HG03039 (cell line): ENCODE data around the gene ANKS3.
A peak's percentile ranks its signal among the peaks of the same experiment; 100 is the strongest.

Experiments
- ATAC-seq: cut with Tn5 transposase; IDR thresholded peaks from one replicate; pipeline ENCODE4 v1.9.1; 2021; ENCODE audit warnings: mild to moderate bottlenecking, moderate library complexity; ENCODE audit not compliant: unreplicated experiment

ANKS3 gene, protein sequence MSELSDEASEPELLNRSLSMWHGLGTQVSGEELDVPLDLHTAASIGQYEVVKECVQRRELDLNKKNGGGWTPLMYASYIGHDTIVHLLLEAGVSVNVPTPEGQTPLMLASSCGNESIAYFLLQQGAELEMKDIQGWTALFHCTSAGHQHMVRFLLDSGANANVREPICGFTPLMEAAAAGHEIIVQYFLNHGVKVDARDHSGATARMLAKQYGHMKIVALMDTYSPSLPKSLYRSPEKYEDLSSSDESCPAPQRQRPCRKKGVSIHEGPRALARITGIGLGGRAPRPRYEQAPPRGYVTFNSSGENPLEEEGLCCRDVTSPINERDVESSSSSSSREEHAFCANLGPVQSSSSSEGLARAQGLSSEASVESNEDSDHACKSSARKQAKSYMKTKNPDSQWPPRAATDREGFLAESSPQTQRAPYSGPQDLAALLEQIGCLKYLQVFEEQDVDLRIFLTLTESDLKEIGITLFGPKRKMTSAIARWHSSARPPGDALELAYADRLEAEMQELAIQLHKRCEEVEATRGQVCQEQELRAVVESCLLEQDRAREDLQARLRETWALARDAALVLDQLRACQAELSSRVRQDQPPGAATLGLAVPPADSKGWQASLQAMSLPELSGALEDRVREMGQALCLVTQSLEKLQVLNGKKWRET

DNA sequence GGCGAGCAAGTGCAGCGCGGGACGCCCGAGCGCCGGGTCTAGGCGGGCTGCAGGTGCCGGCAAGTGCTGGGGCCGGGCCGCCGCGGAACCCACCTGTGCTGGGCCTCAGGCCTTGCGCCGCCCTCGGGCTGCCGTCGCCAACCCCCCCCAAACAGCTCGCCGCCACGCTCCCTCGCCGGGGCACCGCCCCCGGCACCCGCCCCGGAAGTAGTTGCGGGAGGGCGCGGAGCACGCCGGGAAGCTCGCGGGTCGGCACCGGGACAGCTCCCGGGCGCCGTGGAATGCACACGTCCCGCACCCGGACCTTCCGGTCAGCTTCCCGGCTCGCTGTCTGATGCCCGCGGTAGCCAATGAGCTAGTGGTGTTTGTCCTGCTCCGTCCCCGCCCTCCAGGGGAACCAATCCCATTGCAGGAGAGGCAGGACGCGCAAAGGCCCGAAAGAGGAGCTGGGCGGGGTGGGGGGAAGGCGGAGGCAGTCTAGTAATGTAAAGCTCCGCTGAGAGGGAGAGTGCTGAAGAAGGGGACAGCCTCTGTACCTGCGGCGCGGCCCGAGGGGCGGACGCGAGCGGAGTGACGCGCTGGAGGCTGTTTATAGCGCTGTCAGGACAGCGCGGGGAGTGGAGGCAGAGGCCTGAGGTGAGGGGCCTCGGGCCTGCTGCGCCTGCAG is at the start of gene ANKS3, which contains the start of gene DNAAF8:
Gene ANKS3 (minus strand): TSS at position 209 of the 667 bp plus-strand sequence. CDS start 4,122 bp downstream, outside the sequence.
Gene DNAAF8 (plus strand): TSS at position 475 of the 667 bp plus-strand sequence. CDS start 1,978 bp downstream, outside the sequence.
- ATAC-seq = peak; percentile 72

DNA sequence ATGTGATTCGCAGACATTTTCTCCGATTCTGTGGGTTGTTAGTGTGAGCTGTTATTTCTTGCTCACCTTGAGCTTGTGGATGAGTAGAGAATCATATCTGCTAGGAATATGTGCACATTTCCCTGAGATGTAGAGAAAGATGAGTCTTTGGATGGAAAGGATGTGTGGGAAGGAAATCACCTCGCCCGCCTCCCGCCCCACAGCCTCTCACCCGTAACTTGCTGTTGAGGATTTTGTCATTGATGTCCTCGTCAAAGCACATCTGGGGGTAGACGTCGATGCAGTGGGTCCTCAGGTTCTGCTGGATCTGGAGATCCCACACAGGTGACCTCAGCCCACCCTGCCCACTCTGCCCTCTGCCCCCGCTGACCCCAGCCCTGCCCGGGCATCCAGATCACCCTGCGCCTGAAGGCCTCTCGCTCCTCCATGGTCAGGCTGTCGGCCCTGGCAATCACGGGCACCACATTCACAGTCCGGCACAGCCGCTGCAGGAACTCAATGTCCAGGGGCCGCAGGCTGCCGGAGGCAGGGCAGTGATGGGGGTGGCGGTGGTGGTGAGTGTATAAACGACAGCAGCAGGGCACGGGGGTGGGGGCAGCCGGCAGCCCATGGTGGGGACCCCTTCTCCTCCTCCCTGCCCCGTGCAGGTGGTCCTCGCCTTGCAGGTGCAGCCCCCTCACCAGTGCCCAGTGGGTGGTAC is 49.3 kb upstream of the ANKS3 start:
- ATAC-seq = no peak

DNA sequence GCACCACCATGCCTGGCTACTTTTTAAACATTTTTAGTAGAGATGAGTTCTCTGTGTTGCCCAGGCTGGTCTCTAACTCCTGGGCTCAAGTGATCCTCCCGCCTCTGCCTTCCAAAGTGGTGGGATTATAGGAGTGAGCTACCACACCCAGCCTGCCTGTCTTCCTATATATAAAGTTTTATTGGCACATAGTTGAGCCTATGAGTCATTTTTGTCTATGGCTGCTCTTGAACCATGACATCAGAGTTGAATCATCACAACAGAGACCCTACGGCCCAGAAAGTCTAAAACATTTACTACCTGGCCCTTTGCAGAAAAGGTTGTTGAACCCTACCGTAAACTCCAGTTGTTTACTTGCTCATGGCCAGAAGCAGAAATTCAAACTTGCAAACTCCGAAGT is 46.2 kb upstream of the ANKS3 start:
- ATAC-seq = no peak

DNA sequence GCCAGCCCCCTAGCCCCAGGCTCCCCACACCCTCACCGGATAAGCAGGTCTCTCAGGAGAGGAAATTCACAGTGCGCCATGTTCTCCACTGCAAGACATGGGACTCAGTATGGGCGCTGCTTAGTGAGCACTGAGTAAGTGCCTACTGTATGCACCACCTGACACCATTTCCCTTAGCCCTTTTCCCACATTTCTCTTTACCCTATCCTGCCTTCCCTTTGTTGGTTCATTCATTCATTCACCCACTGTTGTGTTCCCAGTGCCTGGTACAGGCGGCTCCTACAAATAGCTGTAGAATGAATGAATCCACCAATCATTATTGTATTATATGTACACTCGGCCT is 44.0 kb upstream of the ANKS3 start:
- ATAC-seq = no peak

DNA sequence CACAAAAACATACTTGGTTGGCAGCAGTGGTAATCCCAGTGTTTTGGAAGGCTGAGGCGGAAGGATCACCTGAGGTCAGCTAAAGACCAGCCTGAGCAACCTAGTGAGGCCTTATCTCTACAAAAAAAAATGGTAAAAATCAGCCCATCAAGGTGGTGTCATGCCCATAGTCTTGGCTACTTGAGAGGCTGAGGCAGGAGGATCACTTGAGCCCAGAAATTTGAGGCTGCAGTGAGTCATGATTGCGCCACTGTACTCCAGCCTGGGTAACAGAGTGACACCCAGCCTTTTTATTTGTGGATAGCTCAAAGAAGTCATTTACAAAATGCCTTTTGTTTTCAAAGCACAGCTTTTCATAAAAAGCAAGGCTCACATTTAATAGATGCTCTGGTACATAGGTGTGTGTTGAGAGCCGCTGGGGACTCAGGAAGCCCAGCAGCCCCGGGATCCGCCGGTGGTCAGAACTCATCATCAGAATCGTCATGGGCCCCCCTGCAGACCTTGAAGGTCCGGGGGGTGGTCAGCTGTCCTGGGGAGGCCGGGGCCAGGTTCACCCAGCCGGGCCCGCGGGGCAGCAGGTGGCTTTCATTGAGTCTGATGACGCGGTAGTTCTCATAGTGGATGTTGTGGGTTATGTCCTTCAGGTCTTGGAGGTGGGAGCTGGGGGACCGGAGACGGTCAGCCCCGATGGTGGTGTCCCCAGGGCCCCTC is 43.4 kb upstream of the ANKS3 start:
- ATAC-seq = no peak

DNA sequence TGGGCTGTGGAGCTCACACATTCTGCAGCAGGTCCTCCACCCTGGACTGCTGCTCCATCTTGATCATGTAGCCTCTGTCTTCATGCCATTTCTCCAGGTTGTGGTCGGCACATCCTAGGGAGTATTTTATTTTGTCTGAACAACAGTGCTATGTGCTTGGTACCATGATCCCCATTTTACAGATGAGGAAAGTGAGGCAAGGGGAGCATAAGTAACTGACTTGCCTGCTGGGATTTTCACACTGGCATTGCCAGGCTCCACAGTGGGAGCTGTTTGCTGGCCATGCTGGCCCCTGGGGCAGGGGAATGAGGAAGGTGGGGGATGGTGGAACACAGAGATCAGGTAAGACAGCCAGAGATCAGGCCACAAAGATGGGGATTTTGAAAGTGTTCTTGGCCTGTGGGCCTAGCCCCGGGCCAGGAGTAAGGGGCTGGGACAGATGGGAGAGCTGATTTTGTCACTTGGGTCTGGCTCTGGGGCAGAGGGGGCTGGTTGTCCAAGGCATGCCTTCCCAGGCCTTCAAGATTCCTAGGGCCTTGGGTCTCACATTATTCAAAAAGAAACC is 42.2 kb upstream of the ANKS3 start:
- no peak for ATAC-seq

DNA sequence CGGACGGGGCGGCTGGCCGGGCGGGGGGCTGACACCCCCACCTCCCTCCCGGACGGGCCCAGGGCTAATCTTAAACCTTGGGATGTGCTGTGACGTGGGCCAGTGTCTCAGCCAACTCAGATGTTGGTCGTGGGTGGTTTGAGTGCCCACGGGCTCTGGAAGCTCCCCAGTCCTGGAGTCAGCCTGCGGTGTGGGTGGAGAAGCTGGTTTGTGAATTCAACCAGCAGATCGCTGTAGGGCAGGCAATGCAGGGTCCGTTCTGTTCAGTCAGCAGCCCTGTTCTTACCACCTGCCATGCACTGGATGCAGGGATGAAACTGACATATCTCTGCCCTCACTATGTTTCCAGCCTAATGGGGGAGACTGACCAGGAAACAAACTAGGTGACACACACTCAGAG is 40.9 kb upstream of the ANKS3 start:
- ATAC-seq = no peak

DNA sequence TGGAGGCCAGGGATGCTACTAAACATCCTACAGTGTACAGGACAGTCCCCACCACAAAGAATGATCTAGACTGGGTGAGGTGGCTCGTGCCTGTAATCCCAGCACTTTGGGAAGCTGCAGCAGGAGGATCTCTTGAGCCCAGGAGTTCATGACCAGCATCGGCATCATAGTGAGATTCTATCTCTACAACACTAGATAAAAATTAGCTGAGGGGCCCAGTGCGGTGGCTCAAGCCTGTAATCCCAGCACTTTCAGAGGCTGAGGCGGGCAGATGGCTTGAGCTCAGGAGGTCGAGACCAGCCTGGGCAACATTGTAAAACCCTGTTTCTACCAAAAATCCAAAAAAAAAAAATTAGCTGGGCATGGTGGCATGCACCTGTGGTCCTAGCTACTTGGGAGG is 38.3 kb upstream of the ANKS3 start:
- no peak for ATAC-seq

DNA sequence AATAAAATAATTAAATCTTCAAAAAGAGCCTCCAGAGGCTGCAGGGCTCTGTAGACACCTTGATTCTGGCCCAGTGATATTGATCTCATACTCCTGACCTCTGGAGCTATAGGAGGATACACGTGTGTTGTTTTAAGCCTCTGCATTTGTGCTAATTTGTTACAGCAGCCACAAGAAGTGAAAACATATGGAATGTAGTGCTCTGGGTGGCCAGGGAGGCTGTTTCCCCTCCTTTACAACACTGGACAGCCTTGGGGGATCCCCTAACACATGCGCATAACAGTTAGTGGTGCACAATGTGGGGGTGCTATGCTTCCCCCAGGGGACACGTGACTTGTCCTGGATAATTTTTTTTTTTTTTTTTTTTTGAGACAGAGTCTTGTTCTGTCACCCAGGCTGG is 37.6 kb upstream of the ANKS3 start:
- ATAC-seq = no peak

DNA sequence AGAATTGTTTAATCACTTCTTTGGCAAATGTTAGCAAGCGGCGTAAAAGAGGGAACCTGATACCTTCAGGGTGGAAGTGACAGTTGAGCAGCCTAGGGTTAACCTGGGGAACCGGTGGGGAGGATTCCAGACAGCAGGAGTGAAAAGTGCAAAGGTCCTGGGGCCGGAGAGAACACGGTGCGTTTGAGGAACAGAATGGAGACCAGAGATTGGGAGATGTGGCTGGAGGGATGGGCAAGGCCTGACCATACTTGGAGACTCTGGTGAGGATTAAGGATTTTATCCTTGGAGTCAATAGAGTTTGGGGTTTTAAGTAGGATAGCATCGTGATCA is 35.2 kb upstream of the ANKS3 start:
- no peak for ATAC-seq

DNA sequence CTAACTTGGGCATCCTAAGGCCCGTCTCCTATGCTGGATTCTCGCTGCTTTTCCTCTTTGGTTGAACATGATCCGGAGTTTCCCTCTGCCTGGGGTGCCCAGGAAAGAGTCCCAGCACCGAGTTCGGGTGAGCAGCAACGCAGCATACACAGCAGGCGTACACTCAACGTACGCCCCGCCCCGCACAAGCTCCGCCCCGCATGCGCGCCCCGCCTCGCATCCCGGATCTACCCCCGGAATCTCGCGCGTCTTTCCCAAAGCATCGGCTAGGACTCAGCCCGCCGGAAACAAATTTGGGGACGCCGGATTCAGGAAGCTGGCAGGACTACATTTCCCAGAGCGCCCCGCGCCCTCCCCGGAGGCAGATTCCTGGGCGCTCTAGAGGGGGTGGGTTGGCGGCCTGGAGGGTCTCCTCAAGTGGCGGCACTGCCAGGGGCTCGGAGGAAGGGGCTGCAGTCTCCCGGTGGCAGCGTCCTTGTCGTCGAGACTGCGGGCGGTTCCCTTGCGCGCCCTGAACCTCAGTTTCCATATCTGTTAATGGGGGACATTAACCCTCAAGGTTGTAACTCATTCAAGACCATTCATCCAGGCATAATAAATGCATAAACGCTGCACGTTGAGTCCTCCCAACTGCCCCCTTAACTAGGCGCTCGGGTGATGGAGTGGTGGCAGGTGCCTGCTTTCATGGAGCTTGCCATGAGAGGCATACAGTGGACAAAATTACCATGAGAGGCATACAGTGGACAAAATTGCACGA is 34.7 kb upstream of the ANKS3 start:
- peak; percentile 50 for ATAC-seq

DNA sequence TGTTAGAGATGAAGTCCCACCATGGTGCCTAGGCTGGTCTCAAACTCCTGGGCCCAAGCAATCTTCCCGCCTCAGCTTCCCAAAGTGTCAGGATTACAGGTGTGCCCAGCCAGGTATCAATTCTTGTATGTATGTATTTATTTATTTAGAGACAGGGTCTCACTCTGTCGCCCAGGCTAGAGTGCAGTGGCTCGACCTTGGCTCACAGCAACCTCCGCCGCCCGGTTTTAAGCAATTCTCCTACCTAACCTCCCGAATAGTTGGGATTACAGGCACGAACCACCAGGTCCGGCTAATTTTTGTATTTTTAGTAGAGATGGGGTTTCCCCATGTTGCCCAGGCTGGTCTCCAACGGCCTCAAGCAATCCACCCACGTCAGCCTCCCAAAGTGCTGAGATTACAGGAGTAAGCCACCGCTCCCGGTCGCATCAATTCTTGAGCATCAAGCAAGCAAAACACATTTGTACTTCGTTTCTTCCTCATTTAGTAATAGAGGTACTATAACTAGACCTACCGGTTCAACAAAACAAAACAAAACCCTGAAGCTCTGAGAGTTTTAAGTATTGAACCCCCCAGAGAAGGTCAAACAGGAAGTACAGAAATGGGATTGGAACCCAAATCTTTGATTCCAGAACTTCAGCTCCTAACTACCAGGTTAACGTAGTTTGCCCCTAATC is 33.9 kb upstream of the ANKS3 start:
- no peak for ATAC-seq

DNA sequence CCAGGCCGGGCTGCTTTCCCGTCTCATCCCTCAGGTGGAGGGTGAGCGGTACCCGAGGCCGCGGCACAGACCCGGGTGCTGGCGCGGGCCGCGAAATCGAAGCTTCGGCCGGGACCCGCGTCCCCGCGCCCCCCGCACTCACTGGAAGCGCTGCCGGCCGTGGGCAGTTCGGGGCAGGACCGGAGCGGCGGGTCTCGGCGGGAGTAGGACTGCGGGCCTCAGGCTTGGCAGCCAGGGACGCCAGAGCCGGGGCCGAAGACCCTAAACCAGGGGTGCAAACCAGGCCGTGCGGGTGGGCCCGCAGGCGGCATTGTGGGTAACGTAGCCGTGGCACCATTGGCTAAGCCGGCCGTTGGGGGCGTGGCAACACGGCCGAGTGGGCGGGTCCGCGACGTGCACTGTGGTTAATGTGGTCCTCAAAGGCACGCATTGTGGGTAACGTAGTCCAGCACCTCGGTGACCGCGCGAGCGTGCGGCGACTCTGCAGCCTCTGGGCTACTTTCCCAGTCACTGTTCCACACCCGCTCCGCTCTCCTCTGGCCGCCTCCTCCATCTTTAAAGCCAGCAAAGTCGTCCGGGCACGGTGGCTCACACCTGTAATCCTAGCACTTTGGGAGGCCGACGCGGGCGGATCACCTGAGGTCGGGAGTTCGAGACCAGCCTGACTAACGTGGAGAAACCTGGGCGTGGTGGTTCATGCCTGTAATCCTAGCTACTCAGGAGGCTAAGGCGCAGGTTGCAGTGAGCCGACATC is 33.0 kb upstream of the ANKS3 start, which contains the start of gene ZNF500:
Gene ZNF500 (minus strand): TSS at position 288 of the 754 bp plus-strand sequence. CDS start 1,184 bp downstream, outside the sequence.
- ATAC-seq = peak; percentile 72

DNA sequence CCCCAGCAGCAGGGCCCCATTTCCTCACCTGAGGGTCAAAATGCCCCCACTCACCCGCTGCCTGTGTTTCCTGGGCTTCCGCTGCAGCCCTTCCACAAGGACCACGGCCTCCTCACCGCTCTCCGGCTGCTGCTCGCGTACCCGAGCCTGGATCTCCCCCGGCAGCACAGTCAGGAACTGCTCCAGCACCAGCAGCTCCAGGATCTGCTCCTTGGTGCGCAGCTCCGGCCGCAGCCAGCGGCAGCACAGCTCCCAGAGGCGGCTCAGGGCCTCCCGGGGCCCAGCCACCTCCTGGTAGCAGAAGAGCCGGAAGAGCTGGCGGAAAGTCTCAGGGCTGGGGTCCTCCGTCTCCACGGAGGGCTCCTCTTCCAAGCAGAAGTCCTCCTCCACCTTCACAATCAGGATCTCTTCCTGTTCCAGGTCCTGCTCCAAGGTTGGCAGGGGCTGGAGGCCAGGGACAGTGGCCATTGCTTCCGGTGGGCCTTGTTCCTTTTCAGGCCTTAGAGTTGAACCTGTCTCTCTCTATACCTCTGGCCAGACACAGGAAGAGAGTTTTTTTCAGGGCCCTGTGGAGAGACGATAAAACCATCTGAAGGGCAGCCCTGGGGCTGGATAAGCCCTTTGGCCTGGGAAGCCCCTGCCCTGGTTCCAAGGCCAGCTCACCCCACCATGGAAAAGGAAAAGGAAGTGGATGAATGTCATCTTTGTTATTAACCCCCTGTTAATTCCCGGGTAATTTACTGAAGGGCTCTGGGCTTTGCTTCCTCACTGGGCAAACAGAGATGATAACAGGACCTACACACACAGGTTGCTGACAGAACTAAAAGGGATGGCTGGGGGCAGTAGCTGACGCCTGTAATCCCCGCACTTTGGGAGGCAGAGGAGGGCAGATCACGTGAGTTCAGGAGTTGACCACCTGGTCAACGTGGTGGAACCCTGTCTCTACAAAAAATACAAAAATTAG is 31.7 kb upstream of the ANKS3 start:
- ATAC-seq = no peak

DNA sequence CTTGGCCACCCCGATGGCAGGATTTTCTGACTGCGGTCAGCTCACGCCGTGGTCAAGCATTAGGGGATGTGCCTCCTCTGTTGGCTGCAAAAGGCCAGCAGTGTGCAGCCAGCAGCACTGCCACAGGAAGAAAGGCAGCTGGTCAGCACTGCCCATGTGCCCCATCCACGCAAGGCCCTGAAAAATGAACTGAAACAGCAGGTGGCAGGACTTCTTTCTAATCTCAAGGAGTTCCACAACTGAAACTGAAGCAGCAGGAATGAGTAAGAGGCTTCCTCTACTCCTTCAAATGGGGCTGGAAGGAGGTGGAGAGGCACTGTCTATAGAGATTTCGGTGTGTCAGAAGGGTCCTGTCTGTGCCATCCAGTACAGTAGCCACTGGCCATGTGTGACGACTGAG is 29.7 kb upstream of the ANKS3 start:
- ATAC-seq = no peak

DNA sequence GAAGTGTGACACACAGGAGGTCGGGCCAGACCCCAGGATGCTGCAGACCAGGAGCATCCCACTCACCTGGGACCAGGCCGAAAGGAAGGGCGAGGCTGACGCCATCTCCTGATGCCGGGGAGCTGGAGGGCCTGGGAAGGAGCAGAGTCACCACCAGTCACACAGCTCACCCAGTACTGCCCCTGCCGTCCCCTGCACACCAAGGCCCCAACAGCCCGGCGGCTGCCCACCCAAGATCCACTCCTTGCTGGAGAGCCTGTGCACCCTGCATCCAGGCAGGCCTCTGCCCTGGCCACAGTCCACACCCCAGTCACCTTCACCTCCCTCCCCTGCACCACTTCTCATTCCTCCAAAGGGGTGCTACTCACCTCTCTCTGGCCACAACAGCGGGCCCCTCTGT is 28.1 kb upstream of the ANKS3 start:
- no peak for ATAC-seq

DNA sequence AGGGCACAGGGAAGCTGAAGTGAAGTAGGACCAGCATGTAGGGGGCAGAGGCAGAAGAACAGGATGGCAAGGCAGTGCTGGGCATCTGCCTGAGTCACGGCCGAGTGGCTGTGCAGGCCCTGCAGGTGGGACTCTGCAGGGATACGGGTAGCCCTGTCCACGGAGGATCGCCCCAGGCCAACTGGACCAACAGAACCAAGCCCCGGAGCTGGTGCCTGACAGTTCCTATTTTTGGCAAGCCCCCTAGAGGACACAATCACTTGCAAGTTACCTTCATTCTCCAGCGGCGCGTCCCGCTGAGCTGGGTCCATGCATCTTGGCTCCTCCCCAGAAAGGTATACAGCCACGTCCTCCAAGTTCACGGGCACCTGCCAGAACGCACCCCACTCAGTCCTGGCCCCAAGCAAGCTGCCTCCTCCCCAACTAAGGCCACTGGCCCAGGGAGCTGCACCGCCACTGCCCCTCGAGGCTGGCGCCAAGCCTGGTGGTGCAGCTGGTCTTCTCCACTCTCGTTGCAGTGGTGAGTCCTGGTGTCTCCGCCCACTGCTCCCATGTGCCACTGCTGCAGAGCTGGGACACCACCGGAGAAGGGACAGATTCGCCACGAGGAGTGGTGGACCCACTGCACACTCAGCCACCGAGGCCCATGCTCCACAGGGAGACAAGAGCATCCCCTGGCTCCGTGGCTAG is 26.3 kb upstream of the ANKS3 start:
- no peak for ATAC-seq
